Keratinocyte (primary cell): ENCODE measurements around the gene LRFN3. TPM values are rescaled to one million over a fixed set of nuclear protein-coding genes. Genes with fewer than 3 reads are reported as not detected.

Experiments
- DNase-seq: peaks from one replicate; pipeline ENCODE4 v3.0.0-alpha.2; 2011; ENCODE audit warnings: low read depth, missing footprints, low spot score
- FAIRE-seq: peaks from 2 replicates; lab custom pipeline; 2011; peaks lifted over from hg19 to GRCh38; lab: Jason Lieb, UNC
- H2AFZ ChIP-seq: 2 replicates; pipeline ENCODE4 v1.6.0; 2012; ENCODE audit warnings: low read length, control low read depth, inconsistent platforms; ENCODE audit not compliant: control insufficient read depth
- H3K27ac ChIP-seq: 2 replicates; pipeline ENCODE4 v1.5.1; 2011; ENCODE audit warnings: low read length; ENCODE audit not compliant: control insufficient read depth, insufficient read depth
- H3K27me3 ChIP-seq: 3 replicates; pipeline ENCODE4 v1.6.0; 2011; ENCODE audit warnings: low read length; ENCODE audit not compliant: control insufficient read depth, insufficient read depth; ENCODE audit errors: extremely low read depth
- H3K36me3 ChIP-seq, 2 experiments: 2 replicates in 1 of 2; 3 replicates in 1 of 2; pipeline ENCODE4 v1.5.1; 2011; ENCODE audit warnings: low read length in 2 of 2, mild to moderate bottlenecking in 1 of 2; ENCODE audit not compliant: control insufficient read depth in 2 of 2, insufficient read depth in 2 of 2; ENCODE audit errors: extremely low read depth in 1 of 2
- H3K4me1 ChIP-seq: 3 replicates; pipeline ENCODE4 v1.5.1; 2011; ENCODE audit warnings: low read length; ENCODE audit not compliant: control insufficient read depth, insufficient read depth; ENCODE audit errors: extremely low read depth
- H3K4me2 ChIP-seq: 3 replicates; pipeline ENCODE4 v1.6.0; 2011; ENCODE audit warnings: low read depth, low read length; ENCODE audit not compliant: control insufficient read depth, insufficient read depth; ENCODE audit errors: extremely low read depth
- H3K4me3 ChIP-seq, 3 experiments: fragments of 200-600 bp in 1 of 3; sonication (generic) in 1 of 3; 2 replicates in 2 of 3; 3 replicates in 1 of 3; pipeline ENCODE4 v1.5.1; 2011 to 2016; ENCODE audit warnings: low read length in 3 of 3, mild to moderate bottlenecking in 3 of 3, control low read depth in 2 of 3, inconsistent platforms in 1 of 3, low read depth in 1 of 3, mixed read lengths in 1 of 3, mixed run types in 1 of 3, moderate library complexity in 1 of 3; ENCODE audit not compliant: control insufficient read depth in 2 of 3, insufficient read depth in 2 of 3; ENCODE audit errors: extremely low read depth in 1 of 3
- H3K79me2 ChIP-seq: 2 replicates; pipeline ENCODE4 v1.6.0; 2012; ENCODE audit warnings: low read length; ENCODE audit not compliant: control insufficient read depth, insufficient read depth
- H3K9ac ChIP-seq: 3 replicates; pipeline ENCODE4 v1.6.0; 2011; ENCODE audit warnings: low read length; ENCODE audit not compliant: control insufficient read depth, insufficient read depth; ENCODE audit errors: extremely low read depth
- H3K9me1 ChIP-seq: 3 replicates; pipeline ENCODE4 v1.6.0; 2011; ENCODE audit warnings: low read length; ENCODE audit not compliant: control insufficient read depth, insufficient read depth; ENCODE audit errors: extremely low read depth
- H3K9me3 ChIP-seq: 2 replicates; pipeline ENCODE4 v1.5.1; 2012; ENCODE audit warnings: low read depth, low read length; ENCODE audit not compliant: control insufficient read depth
- H4K20me1 ChIP-seq: 3 replicates; pipeline ENCODE4 v1.6.0; 2011; ENCODE audit warnings: low read length; ENCODE audit not compliant: control insufficient read depth, insufficient read depth; ENCODE audit errors: extremely low read depth
- CTCF ChIP-seq, 3 experiments: IDR thresholded peaks in 1 of 3; conservative IDR thresholded peaks in 1 of 3; optimal IDR thresholded peaks in 1 of 3; 2 replicates in 2 of 3; 3 replicates in 1 of 3; pipeline versions ENCODE3 to v1.5.1; 2011; ENCODE audit warnings: low read length in 3 of 3, mild to moderate bottlenecking in 3 of 3, moderate library complexity in 2 of 3, control low read depth in 1 of 3, inconsistent platforms in 1 of 3; ENCODE audit not compliant: insufficient read depth in 2 of 3; ENCODE audit errors: extremely low read depth in 1 of 3
- EZH2 ChIP-seq: IDR thresholded peaks from one replicate; pipeline ENCODE4 v1.6.1; 2012; ENCODE audit warnings: inconsistent platforms, mild to moderate bottlenecking, low read length, moderate library complexity
- dilution Hi-C: fragments of 300-500 bp; cut with MboI; formaldehyde crosslinking; loops from one replicate; pipeline ENCODE4 v1.7.0; 2020; ENCODE audit warnings: low sequenced_read_pairs; ENCODE audit not compliant: extremely low pct_ligation_motif_present
- polyA plus RNA-seq, 5 experiments: library from polyadenylated mRNA; depleted of rRNA in 3 of 5; stranded (reverse) in 3 of 5; stranded (forward) in 1 of 5; unstranded in 1 of 5; fragments of >200 nt; gene quantifications; 1 replicate in 1 of 5; 2 replicates in 3 of 5; 3 replicates in 1 of 5; pipeline versions ENCODE4 v1.2.1 to v1.2.3, GENCODE V29; 2011 to 2012; ENCODE audit warnings: missing spikeins in 2 of 5, low read depth in 1 of 5, low replicate concordance in 1 of 5

Gene LRFN3
- polyA plus RNA-seq, 1 donor (not counting 4 experiments of a cell fraction or from before 2014, with no cell fraction given): 0.73 TPM

DNA sequence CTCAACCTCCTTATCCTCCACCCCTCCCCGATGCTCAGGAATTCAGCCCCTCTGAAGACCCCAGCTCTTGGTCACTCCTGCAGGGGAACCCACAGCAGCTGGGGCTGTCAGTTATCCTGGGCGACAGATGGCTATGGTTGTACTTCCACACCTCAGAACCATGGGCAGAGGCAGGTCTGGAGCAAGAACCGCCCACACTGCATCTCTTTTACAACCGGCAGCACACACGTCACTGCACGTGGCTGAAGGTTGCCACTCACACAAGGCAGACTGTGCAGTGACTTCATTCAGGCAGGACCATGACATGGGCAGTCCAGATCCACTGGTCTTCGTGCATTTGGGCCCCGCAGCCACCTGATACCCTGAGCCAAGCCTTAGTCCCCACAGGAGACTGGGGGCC is 37.3 kb downstream of the LRFN3 start:
- no peak for FAIRE-seq
- Histone ChIP-seq H3K36me3 (no peaks in the 10 kb centered on the region), H3K4me1 (no peaks in the 10 kb centered on the region), H3K9ac (no peak overlapping the region), H3K9me3 (no peaks in the 10 kb centered on the region), H2AFZ (no peak overlapping the region), H3K27me3 (peaks cover 6% of the 10 kb centered on the region), H3K27ac (no peak overlapping the region), H4K20me1 (no peaks in the 10 kb centered on the region), H3K79me2 (no peaks in the 10 kb centered on the region), H3K4me3 (no peak overlapping the region), H3K4me2 (no peak overlapping the region), H3K9me1 (no peaks in the 10 kb centered on the region)
- DNase-seq: no peak
- dilution Hi-C loops: no loop called here
- TF ChIP-seq CTCF (optimal IDR thresholded peaks at IDR 0.05 in 1 of 3, IDR thresholded peaks at IDR 0.05 in 1 of 3, conservative IDR thresholded peaks at IDR 0.05 in 1 of 3; ENCODE audit: extremely low read depth in 1 of 3, insufficient read depth in 2 of 3, low read length in 3 of 3) (no peak), EZH2 (no peak)

DNA sequence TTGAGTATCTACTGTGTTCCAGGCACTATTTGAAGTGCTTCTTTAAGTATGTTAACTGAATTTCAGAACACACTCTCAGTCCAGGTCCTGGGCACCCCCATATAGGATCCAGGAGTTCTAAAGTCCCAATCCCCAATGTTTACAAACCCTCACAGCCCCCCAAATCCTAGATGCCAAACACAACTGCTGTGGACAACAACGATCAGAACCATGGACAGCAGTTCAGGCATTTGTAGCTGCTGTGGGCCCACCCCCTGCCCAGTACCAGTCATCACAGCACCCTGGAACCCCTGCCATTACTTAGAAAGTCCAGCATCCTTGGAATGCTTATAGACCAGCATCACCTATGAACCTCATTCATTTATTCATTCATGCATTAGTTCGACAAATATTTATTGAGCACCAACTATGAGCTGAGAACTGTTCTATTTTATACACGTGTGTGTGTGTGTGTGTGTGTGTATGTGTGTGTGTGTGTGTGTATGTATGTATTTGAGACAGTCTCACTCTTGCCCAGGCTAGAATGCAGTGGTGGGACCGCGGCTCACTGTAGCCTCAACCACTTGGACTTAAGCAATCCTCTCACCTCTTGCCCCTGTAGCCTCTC is 39.5 kb downstream of the LRFN3 start:
- no peak overlapping the region for H3K4me2 ChIP-seq
- H4K20me1 ChIP-seq: no peaks in the 10 kb centered on the region
- no peak overlapping the region for H3K9ac ChIP-seq
- TF ChIP-seq CTCF (optimal IDR thresholded peaks at IDR 0.05 in 1 of 3, IDR thresholded peaks at IDR 0.05 in 1 of 3, conservative IDR thresholded peaks at IDR 0.05 in 1 of 3; ENCODE audit: extremely low read depth in 1 of 3, insufficient read depth in 2 of 3, low read length in 3 of 3): no peak
- TF ChIP-seq EZH2: no peak
- no peak overlapping the region for H3K4me3 ChIP-seq
- dilution Hi-C loops: no loop called here
- H3K9me1 ChIP-seq: no peaks in the 10 kb centered on the region
- H3K4me1 ChIP-seq: no peaks in the 10 kb centered on the region
- DNase-seq (no peak), FAIRE-seq (no peak)
- H2AFZ ChIP-seq: no peak overlapping the region
- no peaks in the 10 kb centered on the region for H3K79me2 ChIP-seq
- no peak overlapping the region for H3K27ac ChIP-seq
- H3K36me3 ChIP-seq: no peaks in the 10 kb centered on the region
- H3K9me3 ChIP-seq: no peaks in the 10 kb centered on the region
- peaks cover 6% of the 10 kb centered on the region for H3K27me3 ChIP-seq
